Loucy (cell line): ENCODE data around the gene AHNAK2.

Source experiments
- CTCF ChIP-seq: fragments of 200-600 bp; sonication (generic); conservative IDR thresholded peaks from 2 replicates; pipeline ENCODE4 v1.5.1; 2014; ENCODE audit warnings: mild to moderate bottlenecking, antibody characterized with exemption, low read length
- EZH2phosphoT487 ChIP-seq: fragments of 200-600 bp; IDR thresholded peaks from 2 replicates; pipeline ENCODE4 v1.6.1; 2018; ENCODE audit warnings: antibody characterized with exemption, mild to moderate bottlenecking, moderate library complexity, borderline replicate concordance

- TF ChIP-seq CTCF: no peak
- no peak for TF ChIP-seq EZH2phosphoT487
Measured at GRCh38 chr14:104891664-104892530, 86.3 kb downstream of the AHNAK2 start.
